NB4 (cell line): ENCODE measurements around the gene SMAD3.

Experiments
- DNase-seq: peaks from one replicate; pipeline ENCODE4 v3.0.0; 2010; ENCODE audit warnings: low read depth
- H3K4me3 ChIP-seq: one replicate; pipeline ENCODE4 v1.5.1; 2011; ENCODE audit warnings: mild to moderate bottlenecking, low read depth, low read length, moderate library complexity
- CTCF ChIP-seq: IDR thresholded peaks from one replicate; pipeline ENCODE4 v1.5.1; 2012; ENCODE audit warnings: low read depth, low read length
- MYC ChIP-seq: IDR thresholded peaks from 2 replicates; pipeline ENCODE4 v1.6.1; 2011; ENCODE audit warnings: low read depth, low read length
- POLR2A ChIP-seq: IDR thresholded peaks from 2 replicates; pipeline ENCODE4 v1.6.1; 2011; ENCODE audit warnings: mild to moderate bottlenecking; ENCODE audit not compliant: insufficient read length; ENCODE audit errors: extremely low read depth
- TF ChIP-seq, protein P1 (sequence below): IDR thresholded peaks from 2 replicates; pipeline ENCODE4 v1.6.1; 2011; ENCODE audit warnings: low read depth, low read length

The SMAD3 gene

DNA sequence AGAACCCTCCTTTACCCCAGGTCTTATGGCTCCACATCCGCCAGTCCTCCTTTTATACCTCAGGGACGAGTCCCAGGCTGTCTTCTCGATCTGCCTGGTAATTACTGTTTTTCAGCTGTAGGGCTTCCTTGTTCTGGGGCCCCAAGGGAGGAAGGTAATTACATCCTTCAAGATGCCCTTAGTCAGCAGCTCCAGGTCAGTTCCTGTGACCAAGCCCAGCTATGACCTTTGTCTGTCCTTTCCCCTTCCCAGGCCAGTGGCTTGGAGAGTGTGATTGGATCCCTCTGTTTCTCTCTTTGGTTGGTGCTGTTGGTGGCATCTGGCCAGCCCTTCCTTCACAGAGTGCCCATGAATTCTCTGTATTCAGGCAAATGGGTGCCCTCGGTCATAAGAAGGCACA is 96.5 kb downstream of the SMAD3 start:
- DNase-seq, result peak; percentile 44
- H3K4me3 ChIP-seq, result no peak overlapping the region
- TF ChIP-seq MYC (no peak), CTCF (no peak), POLR2A (no peak)
- TF ChIP-seq, protein P1, sequence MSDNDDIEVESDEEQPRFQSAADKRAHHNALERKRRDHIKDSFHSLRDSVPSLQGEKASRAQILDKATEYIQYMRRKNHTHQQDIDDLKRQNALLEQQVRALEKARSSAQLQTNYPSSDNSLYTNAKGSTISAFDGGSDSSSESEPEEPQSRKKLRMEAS, result no peak

- H3K4me3 ChIP-seq, result no peak overlapping the region
- TF ChIP-seq, protein P1, result no peak
- TF ChIP-seq POLR2A, result no peak
- no peak for TF ChIP-seq MYC
- no peak for TF ChIP-seq CTCF
Observed at GRCh38 chr15:67163180-67163579, 97.8 kb downstream of the SMAD3 start.

GRCh38 chr15:67164401-67164791 is 99.0 kb downstream of the SMAD3 start:
- no peak overlapping the region for H3K4me3 ChIP-seq
- no peak for DNase-seq
- TF ChIP-seq CTCF (no peak), POLR2A (no peak), MYC (no peak)
- TF ChIP-seq, protein P1, result no peak

More at GRCh38 chr15:67163180-67163579, 97.8 kb downstream of the SMAD3 start:
- DNase-seq, result no peak

DNA sequence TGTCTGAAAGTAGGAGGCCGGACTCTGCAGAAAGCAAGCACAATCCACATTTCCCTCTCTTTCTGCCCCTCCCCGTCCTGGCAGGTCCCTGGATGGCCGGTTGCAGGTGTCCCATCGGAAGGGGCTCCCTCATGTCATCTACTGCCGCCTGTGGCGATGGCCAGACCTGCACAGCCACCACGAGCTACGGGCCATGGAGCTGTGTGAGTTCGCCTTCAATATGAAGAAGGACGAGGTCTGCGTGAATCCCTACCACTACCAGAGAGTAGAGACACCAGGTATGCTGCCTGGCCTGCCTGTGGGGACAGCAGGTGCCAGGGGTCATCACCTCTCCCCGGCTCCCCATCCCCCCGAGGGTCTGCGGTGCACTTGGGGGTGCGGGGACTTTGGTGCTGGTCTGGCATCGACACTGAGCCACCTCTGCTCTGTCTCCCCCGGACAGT is 99.4 kb downstream of the SMAD3 start:
- no peak for DNase-seq
- no peak overlapping the region for H3K4me3 ChIP-seq
- TF ChIP-seq CTCF, result no peak
- no peak for TF ChIP-seq POLR2A
- TF ChIP-seq MYC, result no peak
- TF ChIP-seq, protein P1, result no peak

DNA sequence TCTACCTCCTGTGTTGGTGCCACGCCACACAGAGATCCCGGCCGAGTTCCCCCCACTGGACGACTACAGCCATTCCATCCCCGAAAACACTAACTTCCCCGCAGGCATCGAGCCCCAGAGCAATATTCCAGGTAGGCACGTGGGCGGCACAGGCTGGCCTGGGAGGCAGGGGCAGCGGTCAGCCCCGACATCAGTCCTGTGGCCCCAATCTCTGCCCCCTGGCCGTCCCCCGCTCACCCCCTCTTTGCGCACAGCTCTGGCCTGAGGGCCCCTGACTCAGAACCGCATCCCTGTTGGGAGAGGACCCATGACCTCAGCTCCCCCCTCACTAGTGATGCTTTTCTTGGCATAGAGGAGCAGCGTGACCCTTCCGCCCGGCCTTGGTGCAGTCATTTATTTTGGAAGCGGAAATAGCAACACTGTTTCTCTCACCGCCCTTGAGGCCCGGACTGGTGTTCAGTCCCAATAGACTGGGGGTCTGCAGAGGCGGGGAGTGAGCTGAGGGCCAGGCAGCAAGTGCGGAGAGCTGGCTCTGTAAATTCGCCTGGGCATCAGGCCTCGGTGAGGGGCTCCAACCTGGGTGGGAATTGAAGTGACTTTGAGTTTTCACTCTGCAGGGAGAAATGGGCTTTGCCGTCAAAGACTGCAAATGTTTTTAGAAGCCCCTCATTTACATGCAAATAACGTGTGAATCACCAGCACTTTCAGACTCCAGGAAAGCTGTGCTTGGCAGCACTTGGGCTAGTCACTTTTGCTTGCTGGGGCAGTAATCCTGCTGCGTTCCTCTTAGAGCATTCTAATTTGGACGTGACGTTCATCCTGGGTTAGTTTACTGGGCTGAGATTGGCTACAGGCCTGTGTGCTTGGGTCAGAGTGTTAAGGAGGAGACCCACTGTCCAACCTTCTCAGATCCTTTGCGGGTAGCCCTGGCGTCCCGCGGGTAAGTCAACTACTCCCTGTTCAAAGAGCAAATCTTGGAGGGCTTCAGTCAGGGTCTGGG is 100.2 kb downstream of the SMAD3 start:
- TF ChIP-seq CTCF, result no peak
- no peak for TF ChIP-seq MYC
- TF ChIP-seq, protein P1, result no peak
- TF ChIP-seq POLR2A, result no peak
- no peak for DNase-seq
- no peak overlapping the region for H3K4me3 ChIP-seq
